Peyer's patch (tissue), 4 donors: ENCODE data around the gene FAM72D.
"Not testable (repeated sequence)": the region's sequence is repeated elsewhere in the genome, so short reads cannot be mapped to it uniquely, and the experiment has no call there.

Experiments used
- POLR2A ChIP-seq, 2 donors: fragments of 450-650 bp; IDR thresholded peaks; one replicate each; pipeline ENCODE4 v1.5.1; 2017; ENCODE audit warnings: antibody characterized with exemption in 2 of 2, mild to moderate bottlenecking in 2 of 2, moderate library complexity in 2 of 2
- TF ChIP-seq, protein P1 (sequence below), 6 experiments: fragments of 450-650 bp in 4 of 6; fragments of 200-600 bp in 2 of 6; sonication (generic) in 1 of 6; IDR thresholded peaks; one replicate each; pipeline ENCODE4 v1.5.1; 2017 to 2019; ENCODE audit warnings: antibody characterized with exemption in 6 of 6, mild to moderate bottlenecking in 3 of 6, moderate library complexity in 1 of 6

DNA sequence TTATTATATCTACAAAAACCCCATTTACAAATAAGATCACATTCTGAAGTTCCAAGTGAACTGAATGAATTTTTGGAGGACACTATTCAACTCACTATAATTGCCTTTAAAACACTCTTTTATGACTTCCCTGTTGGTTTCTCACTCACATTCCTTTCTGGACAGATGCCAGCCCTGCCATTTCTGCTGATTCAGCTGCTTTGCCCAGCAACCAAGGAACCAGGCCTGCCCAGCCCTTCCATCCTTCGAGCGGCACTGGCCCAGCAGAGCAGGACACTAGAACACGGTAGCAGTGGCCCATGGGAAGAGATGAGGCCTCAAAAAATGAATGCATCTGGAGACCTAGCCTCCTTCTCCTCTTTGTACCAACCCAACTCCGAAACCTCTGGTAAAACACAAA is 50.5 kb downstream of the FAM72D start:
- not testable (repeated sequence) for TF ChIP-seq POLR2A (IDR thresholded peaks at IDR 0.05)
- TF ChIP-seq, protein P1, sequence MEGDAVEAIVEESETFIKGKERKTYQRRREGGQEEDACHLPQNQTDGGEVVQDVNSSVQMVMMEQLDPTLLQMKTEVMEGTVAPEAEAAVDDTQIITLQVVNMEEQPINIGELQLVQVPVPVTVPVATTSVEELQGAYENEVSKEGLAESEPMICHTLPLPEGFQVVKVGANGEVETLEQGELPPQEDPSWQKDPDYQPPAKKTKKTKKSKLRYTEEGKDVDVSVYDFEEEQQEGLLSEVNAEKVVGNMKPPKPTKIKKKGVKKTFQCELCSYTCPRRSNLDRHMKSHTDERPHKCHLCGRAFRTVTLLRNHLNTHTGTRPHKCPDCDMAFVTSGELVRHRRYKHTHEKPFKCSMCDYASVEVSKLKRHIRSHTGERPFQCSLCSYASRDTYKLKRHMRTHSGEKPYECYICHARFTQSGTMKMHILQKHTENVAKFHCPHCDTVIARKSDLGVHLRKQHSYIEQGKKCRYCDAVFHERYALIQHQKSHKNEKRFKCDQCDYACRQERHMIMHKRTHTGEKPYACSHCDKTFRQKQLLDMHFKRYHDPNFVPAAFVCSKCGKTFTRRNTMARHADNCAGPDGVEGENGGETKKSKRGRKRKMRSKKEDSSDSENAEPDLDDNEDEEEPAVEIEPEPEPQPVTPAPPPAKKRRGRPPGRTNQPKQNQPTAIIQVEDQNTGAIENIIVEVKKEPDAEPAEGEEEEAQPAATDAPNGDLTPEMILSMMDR (IDR thresholded peaks at IDR 0.05): not testable (repeated sequence)
